Fibroblast of villous mesenchyme (primary cell): Measurements from ENCODE around the gene SLC25A1. TPM values are rescaled to one million over a fixed set of nuclear protein-coding genes. Genes with fewer than 3 reads are reported as not detected.

Source experiments
- DNase-seq: peaks from one replicate; pipeline ENCODE4 v3.0.0-alpha.2; 2010; ENCODE audit warnings: low read depth
- H3K4me3 ChIP-seq: 2 replicates; pipeline ENCODE4 v1.5.1; 2011; ENCODE audit warnings: low read depth, mild to moderate bottlenecking, low read length
- total RNA-seq: library from RNA; depleted of rRNA; stranded (reverse); fragments of >200 nt; gene quantifications from 2 replicates; pipeline ENCODE4 v1.2.3, GENCODE V29; 2012
- TF ChIP-seq, protein P1 (sequence below): IDR thresholded peaks from 2 replicates; pipeline ENCODE4 v1.5.1; 2012; ENCODE audit warnings: low read depth, mild to moderate bottlenecking, low read length; ENCODE audit not compliant: insufficient read depth

SLC25A1 gene
- total RNA-seq, 1 donor = 115 TPM

DNA sequence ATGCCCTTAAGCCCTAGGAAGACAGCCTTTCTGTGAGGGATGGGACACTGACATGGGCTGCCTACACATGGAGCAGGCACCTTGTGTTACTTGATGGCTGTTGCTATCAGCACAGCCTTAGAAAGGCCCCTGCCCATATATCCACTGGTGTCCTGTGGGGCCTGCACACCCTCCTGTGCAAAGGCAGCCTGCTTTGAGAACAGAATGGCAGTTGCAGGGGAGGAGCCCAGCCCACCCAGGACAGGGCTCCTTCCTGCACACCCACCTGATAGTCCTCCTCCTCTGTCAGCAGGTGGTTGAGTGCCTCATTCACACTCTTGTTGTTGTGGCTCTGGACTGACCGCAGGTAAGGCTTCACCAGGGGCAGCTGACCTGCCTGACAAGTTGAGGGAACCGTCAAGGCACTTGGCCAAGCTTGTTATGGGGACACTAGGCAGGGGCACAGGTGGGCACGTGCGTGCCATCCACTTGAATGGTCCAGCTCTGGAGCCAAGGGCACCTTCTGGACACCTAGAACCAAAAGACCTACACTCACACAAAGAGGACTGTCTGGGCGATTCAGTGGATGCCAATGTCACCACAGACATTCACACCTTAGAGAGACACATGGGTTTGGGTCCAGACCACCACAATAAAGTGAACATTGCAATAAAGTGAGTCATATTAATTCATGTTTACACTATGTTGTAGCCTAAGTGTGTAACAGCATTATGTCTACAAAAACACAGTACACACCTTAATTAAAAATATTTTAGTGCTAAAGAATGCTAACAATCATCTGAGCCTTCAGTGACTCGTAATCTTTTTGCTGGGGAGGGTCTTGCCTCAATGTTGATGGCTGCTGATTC lies 9.4 kb upstream of the SLC25A1 start:
- TF ChIP-seq, protein P1, sequence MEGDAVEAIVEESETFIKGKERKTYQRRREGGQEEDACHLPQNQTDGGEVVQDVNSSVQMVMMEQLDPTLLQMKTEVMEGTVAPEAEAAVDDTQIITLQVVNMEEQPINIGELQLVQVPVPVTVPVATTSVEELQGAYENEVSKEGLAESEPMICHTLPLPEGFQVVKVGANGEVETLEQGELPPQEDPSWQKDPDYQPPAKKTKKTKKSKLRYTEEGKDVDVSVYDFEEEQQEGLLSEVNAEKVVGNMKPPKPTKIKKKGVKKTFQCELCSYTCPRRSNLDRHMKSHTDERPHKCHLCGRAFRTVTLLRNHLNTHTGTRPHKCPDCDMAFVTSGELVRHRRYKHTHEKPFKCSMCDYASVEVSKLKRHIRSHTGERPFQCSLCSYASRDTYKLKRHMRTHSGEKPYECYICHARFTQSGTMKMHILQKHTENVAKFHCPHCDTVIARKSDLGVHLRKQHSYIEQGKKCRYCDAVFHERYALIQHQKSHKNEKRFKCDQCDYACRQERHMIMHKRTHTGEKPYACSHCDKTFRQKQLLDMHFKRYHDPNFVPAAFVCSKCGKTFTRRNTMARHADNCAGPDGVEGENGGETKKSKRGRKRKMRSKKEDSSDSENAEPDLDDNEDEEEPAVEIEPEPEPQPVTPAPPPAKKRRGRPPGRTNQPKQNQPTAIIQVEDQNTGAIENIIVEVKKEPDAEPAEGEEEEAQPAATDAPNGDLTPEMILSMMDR = no peak
- no peak overlapping the region for H3K4me3 ChIP-seq
- no peak for DNase-seq

GRCh38 chr22:19184276-19184997 lies 5.9 kb upstream of the SLC25A1 start:
- no peak for DNase-seq
- H3K4me3 ChIP-seq = no peak overlapping the region
- TF ChIP-seq, protein P1 = no peak

- no peak overlapping the region for H3K4me3 ChIP-seq
- no peak for DNase-seq
Measured at GRCh38 chr22:19183216-19183615, 4.7 kb upstream of the SLC25A1 start.

DNA sequence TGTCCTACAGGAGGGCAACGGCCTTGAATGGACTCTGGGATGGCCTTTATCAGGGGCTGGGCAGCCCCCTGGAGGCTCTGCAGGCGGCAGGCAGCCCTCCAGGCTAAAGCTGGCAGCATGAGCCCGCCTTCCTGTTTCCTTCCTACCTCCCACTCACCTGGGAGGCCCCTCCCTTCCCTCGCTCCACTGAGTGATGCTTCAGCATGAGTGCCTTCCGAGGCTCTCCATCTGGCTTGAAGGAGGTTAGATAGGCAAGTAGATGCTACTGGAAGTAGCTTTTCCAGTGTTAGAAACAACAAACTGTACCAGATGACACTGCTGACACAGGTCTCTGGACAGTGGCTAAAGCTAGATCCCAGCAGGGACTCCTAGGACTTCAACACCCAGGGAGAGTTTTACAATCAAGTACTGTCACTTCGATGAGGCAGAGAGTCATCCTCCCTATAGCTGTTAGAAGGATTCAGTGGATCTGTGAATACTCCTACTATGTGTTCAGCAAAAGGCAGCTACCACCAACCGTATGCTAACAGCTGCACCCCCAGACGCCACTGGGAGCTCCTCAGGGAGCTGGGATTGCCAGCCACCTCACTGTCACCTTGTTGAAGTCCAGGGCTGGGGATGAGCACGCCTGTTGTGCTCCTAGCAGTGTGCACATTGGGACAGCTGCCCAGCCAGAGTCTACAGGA lies 4.1 kb upstream of the SLC25A1 start:
- H3K4me3 ChIP-seq = no peak overlapping the region
- no peak for DNase-seq
- TF ChIP-seq, protein P1 = no peak

More at GRCh38 chr22:19183216-19183615, 4.7 kb upstream of the SLC25A1 start:
- TF ChIP-seq, protein P1 = no peak

- no peak for DNase-seq
- H3K4me3 ChIP-seq = no peak overlapping the region
- TF ChIP-seq, protein P1 = no peak
Measured at GRCh38 chr22:19181786-19182471, 3.4 kb upstream of the SLC25A1 start.

GRCh38 chr22:19180740-19181410 lies 2.3 kb upstream of the SLC25A1 start:
- TF ChIP-seq, protein P1 = no peak
- H3K4me3 ChIP-seq = no peak overlapping the region
- DNase-seq = no peak
